ENCODE measurements around the gene GPS1.

GPS1 gene

DNA sequence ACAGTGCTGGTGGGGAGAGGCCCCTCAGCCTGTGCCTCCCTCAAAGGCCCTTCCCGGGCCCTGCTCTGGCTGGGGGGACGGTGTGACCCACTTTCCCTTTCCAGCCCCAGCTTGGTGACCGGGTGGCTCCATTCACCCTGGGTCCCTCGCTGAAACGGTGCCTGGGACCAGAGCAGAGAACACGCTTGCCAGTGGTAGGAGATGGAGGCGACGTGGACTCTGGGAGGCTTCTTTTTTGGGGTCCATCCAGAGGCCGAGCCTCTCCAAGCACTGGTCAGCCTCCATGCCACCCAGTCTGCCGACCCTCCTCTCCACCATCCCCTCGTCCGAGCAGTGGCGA, 36.8 kb upstream of the GPS1 start:
- no peak for DNase-seq (ENCODE audit: low spot score)

DNA sequence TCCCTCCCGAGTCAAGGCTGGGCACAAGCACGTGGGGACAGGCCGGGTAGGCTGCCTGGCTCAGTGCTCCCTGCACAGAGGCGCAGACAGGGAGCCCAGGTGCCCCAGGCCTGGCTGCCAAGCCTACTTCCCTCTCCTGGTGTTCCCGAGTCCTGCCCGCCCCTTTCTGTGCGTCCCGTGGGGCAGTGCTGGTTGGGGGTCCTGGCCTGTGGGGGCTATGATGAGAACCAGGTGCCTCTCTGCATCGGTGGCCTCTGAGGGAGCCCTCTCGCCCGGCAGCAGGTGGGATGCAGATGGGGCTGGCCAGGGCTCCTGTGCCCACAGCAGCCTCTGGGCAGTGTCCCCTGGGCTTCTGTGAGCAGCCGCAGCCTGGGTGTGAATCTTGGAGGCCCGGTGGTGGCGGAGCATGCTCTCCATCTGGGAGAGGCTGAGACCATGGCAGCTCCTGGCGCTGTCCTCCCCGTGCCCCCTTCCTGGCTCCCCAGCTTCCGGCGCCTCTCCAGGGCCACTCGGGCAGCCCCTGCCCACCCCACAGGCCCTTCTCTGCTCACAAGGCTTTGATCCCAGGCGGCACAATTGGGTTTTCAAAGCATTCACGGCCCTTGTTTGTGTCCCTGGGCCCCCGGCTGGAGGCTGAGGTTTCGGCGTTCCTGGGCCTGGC, 36.3 kb upstream of the GPS1 start:
- no peak for DNase-seq (ENCODE audit: low spot score)

DNA sequence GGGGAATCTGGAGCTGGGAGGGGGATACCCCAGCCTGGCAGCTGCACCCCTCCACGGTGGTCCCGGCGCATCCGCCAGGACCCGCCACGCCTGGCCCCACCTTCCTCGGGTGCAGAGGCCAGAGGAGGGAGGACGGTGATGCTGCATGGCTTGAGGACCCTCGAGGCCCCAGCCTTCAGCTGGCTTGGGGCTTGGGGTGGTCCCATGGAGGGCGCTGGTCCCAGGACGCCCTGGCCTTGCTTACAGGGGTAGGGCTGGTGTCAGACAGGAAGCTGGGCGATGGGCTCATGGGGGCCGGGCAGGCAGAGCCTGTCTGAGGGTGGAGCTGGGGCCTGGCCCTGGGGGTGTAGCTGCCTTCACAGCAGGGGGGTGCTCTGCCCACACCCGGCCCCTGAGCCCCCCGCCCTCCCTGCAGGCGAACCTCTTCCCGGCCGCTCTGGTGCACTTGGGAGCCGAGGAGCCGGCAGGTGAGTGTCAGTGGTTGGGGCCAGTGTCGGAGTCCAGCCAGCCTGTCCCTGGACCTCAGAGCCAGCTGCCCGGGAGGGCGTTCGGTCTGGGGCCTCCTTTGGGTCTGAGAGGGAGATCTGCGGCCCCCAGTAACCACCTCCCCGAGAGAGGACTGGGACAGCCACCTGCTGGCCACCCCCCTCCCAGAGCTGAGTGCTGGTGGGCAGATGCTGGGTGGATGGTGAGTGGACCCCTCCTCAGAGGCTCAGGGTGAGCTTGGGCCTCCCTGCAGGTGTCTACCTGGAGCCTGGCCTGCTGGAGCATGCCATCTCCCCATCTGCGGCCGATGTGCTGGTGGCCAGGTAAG, 35.4 kb upstream of the GPS1 start:
- DNase-seq (ENCODE audit: low spot score): no peak

DNA sequence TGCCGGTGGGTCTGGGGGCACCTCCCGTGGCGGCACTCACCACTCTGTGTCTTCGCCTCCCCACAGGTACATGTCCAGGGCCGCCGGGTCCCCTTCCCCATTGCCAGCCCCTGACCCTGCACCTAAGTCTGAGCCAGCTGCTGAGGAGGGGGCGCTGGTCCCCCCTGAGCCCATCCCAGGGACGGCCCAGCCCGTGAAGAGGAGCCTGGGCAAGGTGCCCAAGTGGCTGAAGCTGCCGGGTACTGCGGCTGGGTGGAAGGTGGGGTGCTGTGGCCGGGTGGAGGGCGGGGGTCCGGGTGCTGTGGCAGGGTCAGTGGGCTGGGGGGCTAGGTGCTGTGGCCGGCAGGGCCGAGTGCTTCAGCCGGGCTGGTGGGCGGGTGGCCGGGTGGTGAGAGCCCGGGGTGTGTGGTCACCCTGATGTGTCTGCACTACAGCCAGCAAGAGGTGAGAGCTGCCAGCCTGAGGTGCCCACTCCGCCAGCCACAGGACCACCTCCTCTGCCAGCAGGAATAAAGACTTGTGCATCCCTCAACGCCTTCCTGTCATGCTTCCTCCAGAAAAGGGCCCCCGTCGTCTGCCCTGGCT, 34.7 kb upstream of the GPS1 start:
- no peak for DNase-seq (ENCODE audit: low spot score)

DNA sequence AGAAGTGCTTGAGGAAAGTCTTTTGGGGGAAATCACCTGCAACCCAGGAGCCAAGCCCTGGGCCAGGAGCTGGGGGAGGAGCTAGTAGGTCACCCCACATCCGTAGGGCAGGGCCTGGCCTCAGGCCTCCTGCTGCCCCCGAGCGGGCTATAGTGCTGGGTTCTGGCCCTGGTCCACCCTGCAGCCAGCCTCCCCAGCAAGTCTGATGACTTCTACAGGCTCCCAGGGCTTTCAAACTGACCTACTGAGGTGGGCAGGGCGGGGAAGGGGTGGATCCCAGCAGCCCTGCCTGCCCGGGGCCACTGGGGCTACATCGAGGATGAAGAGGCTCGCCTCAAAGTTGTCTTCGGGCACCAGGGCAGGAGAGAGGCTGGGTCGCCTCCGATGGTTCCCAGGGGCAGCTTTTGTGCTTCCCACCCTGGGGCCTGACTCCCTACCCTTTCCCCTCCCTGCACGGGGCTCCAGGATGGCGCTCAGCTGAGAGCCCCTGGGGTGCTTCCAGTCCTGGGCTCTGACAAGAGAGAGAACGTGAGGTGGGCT, 34.0 kb upstream of the GPS1 start:
- no peak for DNase-seq (ENCODE audit: low spot score)

DNA sequence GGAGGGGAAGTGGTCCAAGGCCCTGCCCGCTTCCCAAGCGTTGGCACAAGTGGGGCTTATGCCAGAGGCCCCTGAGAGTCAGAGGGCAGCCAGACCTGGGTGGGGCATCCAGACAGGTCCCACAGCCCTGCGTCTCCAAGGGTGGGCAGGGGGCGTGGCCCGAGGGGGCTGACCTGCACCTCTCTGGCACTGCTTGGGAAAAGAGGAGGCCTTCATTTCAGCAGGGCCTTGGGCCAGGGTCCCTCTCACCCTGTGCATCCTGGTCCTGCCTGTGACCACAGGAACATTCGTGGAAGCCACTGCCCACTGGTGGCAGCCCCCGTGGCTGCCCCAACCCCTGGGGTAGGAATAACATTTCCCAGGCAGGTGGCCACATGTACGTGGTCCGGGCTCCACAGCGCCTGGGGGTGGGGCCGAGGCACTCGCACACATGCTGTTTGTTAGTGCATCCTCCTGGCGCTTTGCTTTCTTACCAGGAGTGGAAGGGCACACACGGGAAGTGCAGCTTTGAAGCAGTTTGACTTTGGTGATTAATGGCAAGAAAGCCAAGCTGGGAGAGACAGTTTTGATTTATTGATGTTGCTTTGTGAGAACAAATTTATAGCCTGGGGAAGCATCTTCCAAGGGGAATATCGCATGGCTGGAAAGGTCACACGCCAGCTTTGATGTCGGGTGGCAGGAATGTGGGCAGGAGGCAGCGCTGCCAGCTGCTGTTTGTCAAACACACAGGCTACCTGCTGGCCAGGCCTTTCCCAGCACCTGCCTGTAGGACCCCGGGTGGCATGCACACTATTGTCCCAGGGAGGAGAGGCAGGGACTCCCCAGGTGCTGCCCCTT, 33.3 kb upstream of the GPS1 start:
- no peak for DNase-seq (ENCODE audit: low spot score)

DNA sequence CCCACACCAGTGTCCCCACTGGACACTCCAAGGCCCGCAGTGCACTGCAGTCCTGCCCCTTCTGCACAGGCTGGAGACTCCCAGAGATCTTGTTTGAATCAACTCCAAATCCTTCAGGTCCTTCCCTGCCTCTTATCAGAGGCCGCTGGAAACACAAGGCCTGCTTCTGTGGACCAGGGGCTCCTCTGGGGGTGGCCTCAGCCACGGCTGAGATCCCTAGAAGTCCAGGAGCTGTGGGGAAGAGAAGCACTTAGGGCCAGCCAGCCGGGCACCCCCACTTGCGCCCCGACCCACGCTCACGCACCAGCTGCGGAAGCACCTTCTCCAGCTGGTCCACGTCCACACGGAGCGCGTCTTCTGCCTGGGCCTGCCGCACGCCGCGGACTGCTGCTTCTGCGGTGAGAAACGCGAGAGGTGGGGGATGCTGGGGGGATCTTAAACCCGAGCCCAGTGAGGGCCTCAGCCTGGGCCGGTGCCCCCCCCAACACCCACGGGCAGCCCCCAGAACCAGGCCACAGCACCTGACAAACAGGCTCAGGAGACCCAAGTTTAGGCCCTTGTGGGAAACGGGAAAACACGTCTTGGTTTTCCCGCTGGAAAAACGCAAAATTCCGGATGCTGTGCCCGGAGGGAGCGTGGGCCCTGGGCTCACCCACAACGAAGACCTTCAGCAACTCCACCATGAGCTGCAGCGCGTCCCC, 32.6 kb upstream of the GPS1 start:
- no peak for DNase-seq (ENCODE audit: low spot score)

DNA sequence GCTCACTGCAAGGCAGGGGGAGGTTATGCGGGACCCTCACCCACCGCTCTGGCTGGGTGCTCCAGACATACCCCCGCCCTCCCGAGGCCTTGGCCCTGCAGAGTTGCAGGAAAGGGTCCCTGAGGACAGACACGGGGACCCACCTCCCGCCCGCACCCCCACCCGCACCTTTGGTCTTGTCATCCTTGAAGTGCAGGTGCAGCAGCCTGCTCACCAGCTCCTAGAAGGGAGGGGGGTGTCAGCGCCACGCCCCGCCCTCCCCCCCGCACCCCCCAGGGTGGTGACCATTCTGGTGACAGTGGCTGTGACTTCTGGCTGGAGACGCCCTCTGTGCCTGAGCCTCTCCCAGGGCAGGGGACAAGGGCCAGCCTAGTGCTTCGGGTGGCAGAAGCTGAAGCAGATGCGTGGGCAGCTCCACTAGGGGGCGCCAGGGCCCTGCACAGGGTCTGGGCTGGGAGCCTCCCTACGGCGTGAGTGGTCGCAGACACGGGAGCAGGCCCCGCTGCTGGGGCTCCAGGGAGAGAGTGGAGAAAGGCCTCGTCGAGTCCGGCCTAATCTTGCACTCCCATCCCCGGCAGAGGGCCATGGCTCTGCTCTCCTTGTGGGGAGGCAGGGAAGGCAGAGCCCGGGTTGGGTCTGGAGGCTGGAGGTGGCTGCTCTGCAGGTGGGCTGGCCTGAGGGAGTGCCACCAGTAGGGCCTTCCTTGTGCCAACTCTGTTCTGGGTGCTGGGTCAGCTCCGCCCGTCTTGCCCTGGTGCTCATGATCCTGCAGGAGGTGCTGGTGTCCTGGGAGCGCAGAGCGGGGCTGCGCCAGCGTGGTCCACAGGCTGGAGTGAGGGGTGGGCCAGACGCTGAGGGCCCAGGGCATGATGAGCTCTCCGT, 31.8 kb upstream of the GPS1 start:
- DNase-seq (ENCODE audit: low spot score): peak; percentile 74

DNA sequence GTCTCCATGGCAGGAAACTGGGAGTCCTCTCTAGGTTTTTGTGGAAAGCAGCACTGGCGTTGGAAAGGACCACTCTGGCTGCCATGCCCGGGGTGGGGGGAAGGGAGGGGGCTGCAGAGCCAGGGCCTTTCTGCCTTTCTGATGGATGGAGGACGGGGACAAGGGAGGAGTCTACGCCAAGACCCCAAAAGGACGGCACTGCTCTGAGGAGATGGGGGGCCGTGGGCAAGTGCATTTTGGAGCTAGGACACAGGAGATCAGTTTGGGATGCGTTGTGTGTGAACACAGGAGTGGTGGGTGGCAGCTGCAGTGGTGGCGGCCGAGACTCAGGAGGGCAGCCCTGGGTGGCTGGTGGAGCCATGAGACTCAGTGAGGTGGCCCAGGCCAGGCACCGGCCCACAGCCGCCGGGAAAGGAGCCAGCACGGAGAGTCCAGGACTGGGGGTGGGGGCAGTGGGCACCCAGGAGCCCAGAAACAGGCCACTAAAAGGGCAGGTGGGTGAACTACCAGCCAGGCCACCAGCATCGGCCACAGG, 31.1 kb upstream of the GPS1 start:
- no peak for DNase-seq (ENCODE audit: low spot score)

DNA sequence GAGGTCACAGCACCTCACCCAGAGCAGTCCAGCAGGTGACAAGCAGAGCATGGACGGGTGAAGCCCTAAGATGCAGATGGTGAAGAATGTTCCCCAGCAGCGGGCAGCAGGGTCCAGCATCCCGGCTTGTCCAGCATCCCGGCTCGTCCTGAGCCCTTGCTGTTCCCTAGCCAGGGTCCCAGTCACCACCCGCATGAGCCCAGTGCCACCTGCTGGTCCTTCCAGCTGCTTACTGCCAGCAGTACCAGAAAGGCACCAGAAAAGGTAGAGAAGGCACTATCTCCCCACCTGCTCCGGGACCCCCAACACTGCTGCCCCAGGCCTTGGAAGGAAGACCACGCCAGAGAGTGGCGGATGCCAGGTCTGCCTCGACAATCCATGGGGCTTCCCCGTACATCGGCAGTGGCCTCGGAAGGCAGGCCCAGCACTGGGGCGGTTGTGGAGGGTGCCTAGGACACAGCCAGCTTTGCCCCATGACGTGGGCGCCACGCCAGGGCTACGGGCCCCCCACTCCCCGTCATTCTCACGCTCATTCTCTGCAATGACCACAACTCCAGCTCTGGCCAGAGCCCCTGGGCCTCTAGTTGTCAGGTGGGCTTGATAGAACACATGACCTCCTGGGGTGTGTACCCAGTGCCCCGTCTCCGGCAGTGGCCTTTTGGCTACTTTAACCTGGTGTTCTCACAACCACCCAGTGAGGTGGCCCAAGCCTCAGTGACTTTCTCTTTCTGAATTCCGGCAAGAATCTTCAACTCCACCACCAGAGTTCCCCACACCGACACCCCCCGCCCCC, 30.4 kb upstream of the GPS1 start:
- peak; percentile 82 for DNase-seq (ENCODE audit: low spot score)

DNA sequence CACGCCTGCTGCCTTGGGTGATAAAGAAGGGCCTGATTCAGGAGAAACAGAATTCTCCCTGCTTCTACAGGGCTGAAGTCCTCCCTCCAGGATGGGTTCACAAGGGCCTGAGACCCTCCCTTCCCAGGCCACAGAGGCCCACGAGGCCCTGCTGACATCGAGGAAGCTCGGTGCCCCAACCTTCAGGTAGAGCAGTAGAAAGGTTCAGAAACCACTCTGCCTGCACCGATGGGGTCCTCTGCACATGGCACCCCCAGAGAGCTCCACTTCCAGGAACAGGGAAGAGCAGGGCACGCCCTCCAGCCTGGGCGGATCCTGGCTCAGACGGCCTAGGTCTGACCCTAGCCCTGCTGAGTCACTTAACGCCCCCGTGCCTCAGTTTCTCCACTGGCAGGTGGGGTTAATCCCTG, 29.8 kb upstream of the GPS1 start:
- DNase-seq (ENCODE audit: low spot score): no peak

DNA sequence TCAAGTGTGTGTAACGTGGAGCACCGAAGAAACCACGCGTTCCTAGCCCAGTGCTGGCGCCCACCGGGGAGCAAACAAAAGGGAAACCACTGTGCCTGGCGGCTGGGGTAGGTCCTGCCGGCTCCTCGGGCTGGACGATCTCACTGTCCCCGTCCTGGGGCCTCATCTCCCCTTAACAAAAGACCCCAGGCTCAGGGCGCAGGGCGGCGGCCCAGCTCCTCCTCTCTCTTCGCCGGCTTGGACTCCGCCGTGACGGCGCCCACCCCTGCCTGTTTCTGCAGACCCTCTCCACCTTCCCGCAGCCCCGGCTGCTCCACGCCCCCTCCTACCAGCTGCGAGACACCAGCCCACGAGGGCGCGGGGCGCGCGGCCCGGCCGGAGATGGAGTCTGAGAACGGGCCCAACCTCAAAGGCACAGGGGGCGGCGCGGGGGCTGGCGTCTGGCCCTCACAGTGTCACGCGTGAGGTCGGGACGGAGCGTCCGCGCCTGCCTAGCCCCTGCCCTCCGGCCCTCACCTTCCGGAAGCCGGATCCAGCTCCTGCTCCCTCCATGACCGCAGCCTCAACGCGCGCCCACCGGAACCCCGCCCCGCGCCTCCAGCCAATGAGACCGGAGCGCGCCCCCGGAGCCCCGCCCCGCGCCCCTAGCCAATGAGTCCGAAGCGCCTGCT, 29.3 kb upstream of the GPS1 start, which contains the start of gene CENPX:
Gene CENPX, minus strand, starts transcription at position 569 of the 671 bp plus-strand sequence. Its CDS starts 17 bp downstream, at position 552.
- DNase-seq (ENCODE audit: low spot score): no peak

DNA sequence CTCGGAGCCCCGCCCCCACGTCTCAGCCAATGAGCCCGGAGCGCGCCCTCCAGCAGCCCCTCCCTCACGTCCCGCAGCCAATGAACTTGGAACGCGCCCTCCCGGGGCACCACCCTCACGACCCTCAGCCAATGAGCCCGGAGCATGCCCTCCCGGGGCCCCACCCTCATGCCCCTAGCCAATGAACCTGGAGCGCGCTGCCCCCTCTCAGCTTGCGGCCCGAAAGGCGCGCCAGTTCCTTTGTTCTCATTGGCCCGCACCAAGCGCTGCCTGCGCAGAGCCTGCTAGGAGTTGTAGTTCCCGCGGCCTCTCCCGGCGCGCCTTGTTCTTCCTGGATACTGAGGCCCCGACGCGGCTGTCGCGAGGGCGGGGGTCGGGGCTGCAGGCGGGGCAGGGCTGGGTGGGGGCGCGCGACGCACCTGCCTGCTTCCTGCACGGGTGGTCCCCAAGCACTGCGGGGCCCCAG, 28.7 kb upstream of the GPS1 start, which contains the start of gene LRRC45:
Gene LRRC45, plus strand, starts transcription at position 325 of the 466 bp plus-strand sequence. CDS start 339 bp downstream, outside the sequence.
- DNase-seq (ENCODE audit: low spot score): peak; percentile 100

DNA sequence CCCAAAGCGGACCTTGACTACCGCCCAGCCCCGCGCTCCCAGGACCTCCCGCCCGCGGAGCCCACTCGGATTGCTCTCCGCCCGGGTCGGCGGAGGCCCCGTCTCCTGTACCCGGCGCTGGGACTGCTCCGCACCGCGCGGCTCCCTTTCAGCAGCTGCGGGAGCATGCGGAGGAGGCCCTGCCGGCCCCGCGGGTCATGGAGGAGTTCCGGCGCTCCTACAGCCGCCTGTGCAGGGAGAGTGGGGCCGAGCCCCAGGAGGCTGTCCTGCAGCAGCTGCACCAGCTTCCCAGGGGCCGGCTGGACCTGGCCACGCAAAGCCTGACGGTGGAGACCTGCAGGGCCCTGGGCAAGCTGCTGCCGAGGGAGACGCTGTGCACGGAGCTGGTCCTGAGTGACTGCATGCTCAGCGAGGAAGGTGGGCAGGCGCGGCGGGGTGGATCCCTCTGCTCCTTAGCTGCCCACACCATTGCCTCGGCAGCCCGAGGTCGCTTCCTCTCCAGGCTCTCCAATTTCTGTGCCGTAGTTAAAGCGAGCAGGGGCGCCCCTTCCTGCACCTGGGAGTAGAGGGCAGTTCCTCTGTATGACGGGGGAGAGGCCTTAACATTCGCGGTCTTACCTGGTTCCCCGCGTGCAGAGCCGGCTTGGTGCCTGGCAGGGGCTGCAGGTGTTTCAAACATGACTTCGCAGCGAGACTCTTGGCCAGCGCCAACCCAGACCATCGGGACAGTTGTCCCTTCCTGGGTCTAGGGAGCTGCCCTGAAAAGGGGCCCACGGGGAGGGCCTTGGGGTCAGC, 28.1 kb upstream of the GPS1 start:
- peak; percentile 43 for DNase-seq (ENCODE audit: low spot score)

DNA sequence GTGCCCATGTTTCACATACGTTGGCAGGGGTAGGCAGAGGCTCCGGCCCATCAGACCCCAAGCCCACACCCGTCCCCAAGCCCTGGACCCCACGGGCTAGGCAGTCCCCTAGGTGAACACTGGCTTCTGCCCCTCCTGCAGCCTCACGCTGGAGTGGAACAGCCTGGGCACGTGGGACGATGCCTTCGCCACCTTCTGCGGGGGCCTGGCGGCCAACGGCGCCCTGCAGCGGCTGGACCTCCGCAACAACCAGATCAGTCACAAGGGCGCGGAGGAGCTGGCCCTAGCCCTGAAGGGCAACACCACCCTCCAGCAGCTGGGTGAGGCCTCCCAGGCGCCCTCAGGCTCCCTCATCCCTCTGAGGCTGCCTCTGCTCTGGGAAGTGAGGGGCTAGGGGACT, 26.8 kb upstream of the GPS1 start:
- DNase-seq (ENCODE audit: low spot score): no peak

DNA sequence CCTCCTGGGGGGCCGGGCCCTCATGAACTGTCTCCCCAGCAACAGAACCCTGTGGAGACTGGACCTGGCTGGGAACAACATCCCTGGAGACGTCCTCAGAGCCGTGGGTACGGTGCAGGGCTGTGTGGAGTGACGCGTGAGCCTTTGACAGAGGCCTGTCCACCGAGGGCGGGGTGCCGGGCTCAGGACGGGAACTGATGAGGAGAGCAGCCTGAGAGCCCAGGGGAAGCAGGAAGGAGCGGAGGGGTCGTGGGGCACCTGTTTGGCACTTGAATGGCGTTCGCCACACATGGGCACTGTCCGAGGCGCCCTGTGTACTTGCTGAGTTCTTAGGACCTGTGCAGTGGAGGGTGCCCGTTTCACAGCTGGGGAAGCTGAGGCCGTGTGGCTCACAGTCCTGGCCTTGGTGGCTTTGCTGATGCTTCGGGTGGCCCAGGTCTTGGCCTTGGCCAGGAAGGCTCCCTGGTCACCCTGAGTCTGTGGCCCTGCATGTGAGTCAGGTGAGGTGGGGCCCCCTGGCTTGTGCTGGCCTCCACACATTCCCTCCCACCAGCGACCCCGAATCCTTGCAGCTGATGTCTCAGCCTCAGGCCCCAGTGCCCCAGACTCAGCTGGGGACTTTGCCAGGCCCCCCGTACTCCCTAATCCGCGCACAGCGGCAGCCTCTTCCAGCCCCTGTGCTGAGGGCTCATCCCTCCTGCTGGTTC, 26.1 kb upstream of the GPS1 start:
- no peak for DNase-seq (ENCODE audit: low spot score)

DNA sequence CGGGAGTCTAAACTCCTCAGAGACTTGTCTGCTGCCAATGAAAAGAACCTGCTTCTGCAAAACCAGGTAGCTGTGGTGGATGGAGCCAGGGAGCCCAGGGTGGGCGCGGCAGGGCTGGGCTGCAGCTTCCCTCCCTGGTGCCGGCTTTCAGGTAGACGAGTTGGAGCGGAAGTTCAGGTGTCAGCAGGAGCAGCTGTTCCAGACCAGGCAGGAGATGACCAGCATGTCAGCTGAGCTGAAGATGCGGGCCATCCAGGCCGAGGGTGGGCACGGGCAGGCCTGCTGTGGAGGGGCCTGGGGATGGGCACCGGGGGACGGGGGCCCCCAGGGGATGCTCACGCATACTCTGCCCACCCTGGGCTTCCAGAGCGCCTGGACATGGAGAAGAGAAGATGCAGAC, 23.5 kb upstream of the GPS1 start:
- no peak for DNase-seq (ENCODE audit: low spot score)
